K562 (cell line): ENCODE measurements around the gene GUCY2C. TPM values are rescaled to one million over a fixed set of nuclear protein-coding genes. Genes with fewer than 3 reads are reported as not detected.

Experiments
- ATAC-seq: fragments of 200-7000 bp; cut with Tn5 transposase; 3 replicates; pipeline ENCODE4 v1.9.1; 2020; ENCODE audit warnings: moderate library complexity
- BruUV-seq: library from RNA; stranded (reverse); fragments of 400-500 nt; replicated peaks from 2 replicates; lab custom pipeline; 2021; lab: Mats Ljungman, UMichigan
- CTCF ChIA-PET: fragments of 300-600 bp; formaldehyde crosslinking; extraction: SDS; loops from one replicate; lab custom pipeline; 2021; ENCODE audit warnings: low intra/inter-chr PET ratio; lab: Yijun Ruan, JAX
- POLR2A ChIA-PET: fragments of 300-600, 350-650 bp; sonication (Branson Sonifier 250); formaldehyde crosslinking; extraction: SDS; loops from one replicate; lab custom pipeline; 2021; ENCODE audit warnings: antibody characterized with exemption, inconsistent platforms; lab: Yijun Ruan, JAX
- DNase-seq, 4 experiments: peaks; one replicate each; pipeline versions ENCODE4 v3.0.0 to v3.0.0-alpha.2; 2011 to 2018; ENCODE audit warnings: low spot score in 3 of 4, mixed read lengths in 3 of 4; ENCODE audit errors: extremely low read depth in 1 of 4
- FAIRE-seq: peaks from 2 replicates; lab custom pipeline; 2011; peaks lifted over from hg19 to GRCh38; lab: Jason Lieb, UNC
- H2AFZ ChIP-seq: 2 replicates; pipeline ENCODE4 v1.6.0; 2011; ENCODE audit warnings: low read depth, low read length, control low read depth, inconsistent platforms
- H3K27ac ChIP-seq: fragments of 200-600 bp; 3 replicates; pipeline ENCODE4 v1.8.0; 2011; ENCODE audit warnings: low read depth, mild to moderate bottlenecking, control low read depth, inconsistent platforms, low read length, moderate library complexity, mixed read lengths; ENCODE audit errors: extremely low read depth
- H3K27me3 ChIP-seq, 2 experiments: fragments of 300-600 bp in 1 of 2; 2 replicates in 1 of 2; 3 replicates in 1 of 2; pipeline versions ENCODE4 v1.6.0 to v1.8.0; 2011; ENCODE audit warnings: inconsistent platforms in 2 of 2, low read length in 2 of 2, mild to moderate bottlenecking in 1 of 2, mixed read lengths in 1 of 2, moderate library complexity in 1 of 2; ENCODE audit not compliant: control insufficient read depth in 2 of 2, insufficient read depth in 2 of 2
- H3K36me3 ChIP-seq: fragments of 300-600 bp; 3 replicates; pipeline ENCODE4 v1.8.0; 2011; ENCODE audit warnings: mild to moderate bottlenecking, low read length, inconsistent platforms; ENCODE audit not compliant: control insufficient read depth, insufficient read depth
- H3K4me1 ChIP-seq, 2 experiments: fragments of 200-600 bp in 1 of 2; replicated peaks in 1 of 2; 2 replicates in 1 of 2; 3 replicates in 1 of 2; pipeline versions ENCODE4 v1.5.1 to v1.8.0; 2011; ENCODE audit warnings: inconsistent platforms in 2 of 2, low read length in 2 of 2, mild to moderate bottlenecking in 1 of 2, mixed read lengths in 1 of 2, moderate library complexity in 1 of 2; ENCODE audit not compliant: control insufficient read depth in 2 of 2, insufficient read depth in 2 of 2
- H3K4me2 ChIP-seq: 2 replicates; pipeline ENCODE4 v1.6.1; 2011; ENCODE audit warnings: low read length, control low read depth, inconsistent platforms, mixed read lengths; ENCODE audit not compliant: insufficient read depth
- H3K4me3 ChIP-seq: fragments of 200-600 bp; sonication (generic), shearing (Covaris generic); 2 replicates; pipeline ENCODE4 v1.5.1; 2016; ENCODE audit warnings: control low read depth, inconsistent platforms
- H3K79me2 ChIP-seq: fragments of 200-600 bp; 3 replicates; pipeline ENCODE4 v1.8.0; 2011; ENCODE audit warnings: low read length, inconsistent platforms; ENCODE audit not compliant: control insufficient read depth, insufficient read depth
- H3K9ac ChIP-seq, 2 experiments: 2 replicates each; pipeline versions ENCODE4 v1.6.0 to v1.6.1; 2011; ENCODE audit warnings: low read depth in 2 of 2, low read length in 2 of 2, control low read depth in 1 of 2, inconsistent platforms in 1 of 2, mild to moderate bottlenecking in 1 of 2, mixed read lengths in 1 of 2; ENCODE audit not compliant: insufficient read depth in 1 of 2
- H3K9me1 ChIP-seq: one replicate; pipeline ENCODE4 v1.6.0; 2011; ENCODE audit warnings: inconsistent platforms, mild to moderate bottlenecking, low read length, moderate library complexity; ENCODE audit not compliant: control insufficient read depth, insufficient read depth
- H3K9me3 ChIP-seq: replicated peaks from 2 replicates; pipeline ENCODE4 v1.5.1; 2011; ENCODE audit warnings: low read depth, low read length, inconsistent platforms; ENCODE audit not compliant: control insufficient read depth, insufficient read depth
- H4K20me1 ChIP-seq: replicated peaks from 2 replicates; pipeline ENCODE4 v1.6.1; 2011; ENCODE audit warnings: low read length, inconsistent platforms, mixed read lengths; ENCODE audit not compliant: control insufficient read depth, insufficient read depth
- CBX2 ChIP-seq: fragments of 200-600 bp; sonication (generic); IDR thresholded peaks from one replicate; pipeline ENCODE4 v1.6.1; 2012; ENCODE audit warnings: mild to moderate bottlenecking, low read length, inconsistent platforms; ENCODE audit not compliant: insufficient read depth, poor library complexity, severe bottlenecking
- CEBPG ChIP-seq, 3 experiments: fragments of 200-800 bp in 1 of 3; sonication (Bioruptor generic) in 1 of 3; sonication (generic) in 1 of 3; formaldehyde crosslinking in 1 of 3; IDR thresholded peaks in 2 of 3; conservative IDR thresholded peaks in 1 of 3; 2 replicates each; pipeline versions ENCODE4 v1.6.1 to v1.8.0; 2016 to 2022; ENCODE audit warnings: missing compliant biosample characterization in 2 of 3, missing genetic modification characterization in 2 of 3, mild to moderate bottlenecking in 1 of 3, missing genetic modification reagents in 1 of 3
- DIDO1 ChIP-seq: fragments of 450-650 bp; IDR thresholded peaks from 2 replicates; pipeline ENCODE4 v1.6.1; 2016; ENCODE audit warnings: low read depth, missing biosample characterization, missing genetic modification characterization
- EWSR1 ChIP-seq: fragments of 450-650 bp; IDR thresholded peaks from 2 replicates; pipeline ENCODE4 v1.6.1; 2018; ENCODE audit warnings: borderline replicate concordance, mild to moderate bottlenecking, low read depth, moderate library complexity; ENCODE audit not compliant: partially characterized antibody
- GATA2 ChIP-seq: sonication (generic); formaldehyde crosslinking; IDR thresholded peaks from 2 replicates; pipeline ENCODE4 v1.4.0; 2020; ENCODE audit warnings: mild to moderate bottlenecking, missing genetic modification reagents
- GATAD2B ChIP-seq: fragments of 450-650 bp; IDR thresholded peaks from 2 replicates; pipeline ENCODE4 v1.6.1; 2017; ENCODE audit warnings: mild to moderate bottlenecking, borderline replicate concordance
- GTF2A2 ChIP-seq: IDR thresholded peaks from 2 replicates; pipeline ENCODE4 v1.6.1; 2016; ENCODE audit warnings: mild to moderate bottlenecking, missing genetic modification characterization, missing compliant biosample characterization
- KAT7 ChIP-seq: sonication (generic); formaldehyde crosslinking; IDR thresholded peaks from 2 replicates; pipeline ENCODE4 v1.8.0; 2022; ENCODE audit warnings: missing genetic modification reagents, mild to moderate bottlenecking, borderline replicate concordance
- MEIS2 ChIP-seq: fragments of 450-650 bp; IDR thresholded peaks from 2 replicates; pipeline ENCODE4 v1.6.1; 2014; ENCODE audit warnings: mild to moderate bottlenecking; ENCODE audit not compliant: partially characterized antibody
- NFATC3 ChIP-seq: fragments of 450-650 bp; IDR thresholded peaks from 2 replicates; pipeline ENCODE4 v1.6.1; 2017; ENCODE audit warnings: mild to moderate bottlenecking
- NFXL1 ChIP-seq: fragments of 450-650 bp; formaldehyde crosslinking; IDR thresholded peaks from 2 replicates; pipeline ENCODE4 v1.4.0; 2021; ENCODE audit warnings: mild to moderate bottlenecking
- NR2C2 ChIP-seq, 2 experiments: fragments of 200-800 bp in 1 of 2; sonication (Bioruptor generic) in 1 of 2; sonication (generic) in 1 of 2; formaldehyde crosslinking in 1 of 2; IDR thresholded peaks; 2 replicates each; pipeline versions ENCODE4 v1.6.1 to v1.8.0; 2016 to 2022; ENCODE audit warnings: mild to moderate bottlenecking in 1 of 2, missing compliant biosample characterization in 1 of 2, missing genetic modification characterization in 1 of 2, missing genetic modification reagents in 1 of 2
- SAFB2 ChIP-seq: fragments of 200-400 bp; formaldehyde crosslinking; IDR thresholded peaks from 2 replicates; pipeline ENCODE4 v1.6.1; 2018; ENCODE audit warnings: borderline replicate concordance, low read length, low read depth, moderate library complexity; ENCODE audit not compliant: severe bottlenecking
- SETDB1 ChIP-seq: IDR thresholded peaks from one replicate; pipeline ENCODE4 v1.6.1; 2012; ENCODE audit warnings: low read length, control low read depth, inconsistent platforms
- ZFP36 ChIP-seq: fragments of 150-350 bp; IDR thresholded peaks from 2 replicates; pipeline ENCODE4 v1.6.1; 2018; ENCODE audit warnings: low read length, low read depth; ENCODE audit not compliant: partially characterized antibody
- ZNF354B ChIP-seq: fragments of 250-450 bp; sonication (Bioruptor Pico); IDR thresholded peaks from 2 replicates; pipeline ENCODE4 v1.4.0; 2020
- ZNF699 ChIP-seq: fragments of 250-450 bp; sonication (Bioruptor Pico); IDR thresholded peaks from 2 replicates; pipeline ENCODE4 v1.8.0; 2021; ENCODE audit warnings: mild to moderate bottlenecking, moderate library complexity; ENCODE audit not compliant: insufficient replicate concordance
- in situ Hi-C: fragments of 300-500 bp; cut with MboI; formaldehyde crosslinking; loops from 4 replicates; pipeline ENCODE4 v1.15.0; 2018; ENCODE audit warnings: inconsistent platforms, mixed read lengths
- intact Hi-C: fragments of 100-400 bp; cut with micrococcal nuclease; formaldehyde crosslinking; loops from 2 replicates; pipeline ENCODE4 v1.14.2; 2022
- polyA plus RNA-seq, 8 experiments: library from polyadenylated mRNA; depleted of rRNA in 4 of 8; stranded (reverse) in 5 of 8; unstranded in 3 of 8; fragments of >200 nt; fragmentation: Nextera tagmentation in 2 of 8; fragmentation: Illumina TruSeq in 1 of 8; extraction: Ambion mirVana in 2 of 8; extraction: Trizol in 1 of 8; gene quantifications; 2 replicates each; pipeline versions ENCODE4 v1.2.1 to v1.2.3, GENCODE V29; 2011 to 2014; ENCODE audit warnings: inconsistent platforms in 1 of 8, missing spikeins in 1 of 8
- total RNA-seq, 7 experiments: library from RNA; depleted of rRNA in 6 of 7; stranded (reverse); fragments of >200 nt in 6 of 7; fragmentation: Illumina TruSeq in 2 of 7; extraction: Trizol in 2 of 7; gene quantifications; 2 replicates each; pipeline versions ENCODE4 v1.2.1 to v1.2.3, GENCODE V29; 2011 to 2021; ENCODE audit warnings: low replicate concordance in 1 of 7
- TF ChIP-seq, protein P1 (sequence below): fragments of 450-650 bp; formaldehyde crosslinking; IDR thresholded peaks from 2 replicates; pipeline ENCODE4 v1.4.0; 2020; ENCODE audit warnings: mild to moderate bottlenecking, mixed read lengths
- TF ChIP-seq, protein P2 (sequence below): fragments of 450-650 bp; IDR thresholded peaks from 2 replicates; pipeline ENCODE4 v1.6.1; 2016; ENCODE audit warnings: antibody characterized with exemption

Gene GUCY2C
- total and polyA plus RNA-seq, 9 of the 15 experiments (the other 6 are each of a cell fraction or from before 2014, with no cell fraction given): 0.01 to 0.05 (median 0.04) TPM; not detected in 6

DNA sequence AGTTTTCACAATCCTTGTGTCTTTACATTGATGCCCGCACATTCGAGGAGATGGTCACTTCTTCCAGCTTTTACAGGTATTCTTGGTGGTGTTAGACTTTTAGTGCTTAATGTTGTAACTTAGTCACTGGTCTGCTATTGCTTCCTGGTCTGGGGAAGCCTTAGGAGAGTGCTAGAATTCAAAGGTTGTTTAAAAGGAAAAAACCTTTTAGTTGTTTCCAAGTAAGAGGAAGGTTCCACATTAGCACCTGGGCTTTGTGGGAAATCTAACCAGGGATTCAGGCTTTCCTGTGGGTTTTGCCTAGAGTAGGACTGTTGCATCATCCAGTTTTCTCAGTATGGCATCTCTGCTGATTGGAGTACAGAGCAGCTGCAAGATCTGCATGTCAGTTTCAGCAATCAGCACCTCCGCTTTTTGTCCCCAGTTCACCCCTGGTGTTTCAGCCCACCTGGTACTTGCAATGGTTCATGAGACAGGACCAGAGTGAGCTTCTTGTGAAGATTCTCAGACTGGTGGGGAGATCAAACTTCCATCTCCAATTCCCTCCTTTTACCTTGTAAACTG lies 84.7 kb downstream of the GUCY2C start (continued):
- TF ChIP-seq SETDB1: no peak
- no peak for TF ChIP-seq NR2C2 (CRISPR knock-in tag; IDR thresholded peaks at IDR 0.05)
- peak; percentile 18; the same call in 1 of the 2 replicates for TF ChIP-seq NR2C2 (tag; IDR thresholded peaks at IDR 0.05)
- no peak for TF ChIP-seq ZFP36
- TF ChIP-seq CEBPG (CRISPR knock-in tag; IDR thresholded peaks at IDR 0.05): no peak
- TF ChIP-seq CEBPG (tag; conservative IDR thresholded peaks at IDR 0.05 in 1 of 2, IDR thresholded peaks at IDR 0.05 in 1 of 2): peak; percentile 56
- no peak for TF ChIP-seq DIDO1 (tag)
- no peak for TF ChIP-seq GATA2 (CRISPR knock-in tag)
- TF ChIP-seq, protein P1, sequence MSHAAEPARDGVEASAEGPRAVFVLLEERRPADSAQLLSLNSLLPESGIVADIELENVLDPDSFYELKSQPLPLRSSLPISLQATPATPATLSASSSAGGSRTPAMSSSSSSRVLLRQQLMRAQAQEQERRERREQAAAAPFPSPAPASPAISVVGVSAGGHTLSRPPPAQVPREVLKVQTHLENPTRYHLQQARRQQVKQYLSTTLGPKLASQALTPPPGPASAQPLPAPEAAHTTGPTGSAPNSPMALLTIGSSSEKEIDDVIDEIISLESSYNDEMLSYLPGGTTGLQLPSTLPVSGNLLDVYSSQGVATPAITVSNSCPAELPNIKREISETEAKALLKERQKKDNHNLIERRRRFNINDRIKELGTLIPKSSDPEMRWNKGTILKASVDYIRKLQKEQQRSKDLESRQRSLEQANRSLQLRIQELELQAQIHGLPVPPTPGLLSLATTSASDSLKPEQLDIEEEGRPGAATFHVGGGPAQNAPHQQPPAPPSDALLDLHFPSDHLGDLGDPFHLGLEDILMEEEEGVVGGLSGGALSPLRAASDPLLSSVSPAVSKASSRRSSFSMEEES (CRISPR knock-in tag): no peak
- TF ChIP-seq, all 486 proteins: peak for 3

DNA sequence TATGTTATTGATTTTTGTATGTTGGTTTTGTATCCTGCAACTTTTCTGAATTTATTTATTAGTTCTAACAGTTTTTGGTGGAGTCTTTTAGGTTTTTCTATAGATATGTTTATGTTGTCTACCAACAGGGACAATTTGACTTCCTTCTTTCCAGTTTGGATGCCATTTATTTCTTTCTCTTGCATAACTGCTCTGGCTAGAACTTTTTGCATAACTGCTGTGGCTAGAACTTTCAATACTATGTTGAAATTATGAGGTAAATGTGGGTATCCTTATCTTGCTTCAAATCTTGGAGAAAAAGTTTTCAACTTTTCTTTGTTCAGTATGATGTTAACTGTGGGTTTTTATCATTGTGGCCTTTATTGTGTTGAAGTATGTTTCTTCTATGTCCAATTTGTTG lies 88.8 kb downstream of the GUCY2C start:
- ATAC-seq (no peak), FAIRE-seq (no peak), DNase-seq (no peak)
- Histone ChIP-seq H3K27me3 (no peaks in the 10 kb centered on the region), H4K20me1 (no peaks in the 10 kb centered on the region), H3K4me1 (no peaks in the 10 kb centered on the region), H3K27ac (no peak overlapping the region), H3K9me3 (no peaks in the 10 kb centered on the region), H3K79me2 (no peaks in the 10 kb centered on the region), H2AFZ (no peak overlapping the region), H3K4me3 (no peak overlapping the region), H3K4me2 (no peak overlapping the region), H3K9me1 (no peaks in the 10 kb centered on the region), H3K36me3 (no peaks in the 10 kb centered on the region), H3K9ac (no peak overlapping the region)
- BruUV-seq: no TSS peak
- CTCF ChIA-PET: no interaction called here
- in situ Hi-C loops: no loop called here
- POLR2A ChIA-PET: no interaction called here
- intact Hi-C loops: no loop called here
- no peak for TF ChIP-seq GATA2 (CRISPR knock-in tag)
- TF ChIP-seq ZNF699 (CRISPR knock-in tag): no peak
- TF ChIP-seq, protein P2, sequence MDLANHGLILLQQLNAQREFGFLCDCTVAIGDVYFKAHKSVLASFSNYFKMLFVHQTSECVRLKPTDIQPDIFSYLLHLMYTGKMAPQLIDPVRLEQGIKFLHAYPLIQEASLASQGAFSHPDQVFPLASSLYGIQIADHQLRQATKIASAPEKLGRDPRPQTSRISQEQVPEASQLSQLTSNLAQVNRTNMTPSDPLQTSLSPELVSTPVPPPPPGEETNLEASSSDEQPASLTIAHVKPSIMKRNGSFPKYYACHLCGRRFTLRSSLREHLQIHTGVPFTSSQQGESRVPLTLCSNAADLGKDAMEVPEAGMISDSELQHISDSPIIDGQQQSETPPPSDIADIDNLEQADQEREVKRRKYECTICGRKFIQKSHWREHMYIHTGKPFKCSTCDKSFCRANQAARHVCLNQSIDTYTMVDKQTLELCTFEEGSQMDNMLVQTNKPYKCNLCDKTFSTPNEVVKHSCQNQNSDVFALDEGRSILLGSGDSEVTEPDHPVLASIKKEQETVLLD: no peak
- no peak for TF ChIP-seq SAFB2
- no peak for TF ChIP-seq CBX2
- no peak for TF ChIP-seq MEIS2
- TF ChIP-seq KAT7: no peak
- no peak for TF ChIP-seq EWSR1
- TF ChIP-seq NFXL1 (CRISPR knock-in tag): no peak
- TF ChIP-seq GATAD2B: no peak
- no peak for TF ChIP-seq GTF2A2 (tag)
- no peak for TF ChIP-seq NFATC3
- TF ChIP-seq ZNF354B: no peak
